OCI-LY1 (cell line): ENCODE data around the gene OR9A2.
"Not testable (repeated sequence)": the region's sequence is repeated elsewhere in the genome, so short reads cannot be mapped to it uniquely, and the experiment has no call there.

Source experiments
- H2AFZ ChIP-seq: fragments of 200-600 bp; sonication (generic), shearing (Covaris generic); 2 replicates; pipeline ENCODE4 v1.6.0; 2014; ENCODE audit warnings: antibody characterized with exemption, mild to moderate bottlenecking, low read length
- H3F3A ChIP-seq: fragments of 200-600 bp; sonication (generic), shearing (Covaris generic); 2 replicates; pipeline ENCODE4 v1.6.0; 2014; ENCODE audit warnings: mild to moderate bottlenecking, antibody characterized with exemption, low read length, moderate library complexity; ENCODE audit not compliant: insufficient read depth
- H3K27ac ChIP-seq: fragments of 200-600 bp; sonication (generic); 2 replicates; pipeline ENCODE4 v1.5.1; 2014; ENCODE audit warnings: low read length, mixed run types, mild to moderate bottlenecking, low read depth; ENCODE audit not compliant: poor library complexity, severe bottlenecking
- H3K27me3 ChIP-seq: fragments of 200-600 bp; sonication (generic); 2 replicates; pipeline ENCODE4 v1.6.0; 2014; ENCODE audit warnings: antibody characterized with exemption, mild to moderate bottlenecking, low read length, moderate library complexity; ENCODE audit not compliant: insufficient read depth
- H3K36me3 ChIP-seq: fragments of 200-600 bp; sonication (generic); 2 replicates; pipeline ENCODE4 v1.6.1; 2014; ENCODE audit warnings: mild to moderate bottlenecking, antibody characterized with exemption, low read length, moderate library complexity, mixed read lengths; ENCODE audit not compliant: insufficient read depth
- H3K4me1 ChIP-seq: fragments of 200-600 bp; sonication (generic); 2 replicates; pipeline ENCODE4 v1.5.1; 2014; ENCODE audit warnings: mild to moderate bottlenecking, low read length, moderate library complexity; ENCODE audit not compliant: insufficient read depth, severe bottlenecking
- H3K4me2 ChIP-seq: fragments of 200-600 bp; sonication (generic), shearing (Covaris generic); 2 replicates; pipeline ENCODE4 v1.6.1; 2014; ENCODE audit warnings: low read length
- H3K4me3 ChIP-seq: fragments of 200-600 bp; sonication (generic); 2 replicates; pipeline ENCODE4 v1.5.1; 2014; ENCODE audit warnings: low read length, low read depth, mild to moderate bottlenecking, mixed read lengths; ENCODE audit not compliant: poor library complexity, severe bottlenecking
- H3K79me2 ChIP-seq: fragments of 200-600 bp; shearing (Covaris generic); 2 replicates; pipeline ENCODE4 v1.6.1; 2016; ENCODE audit warnings: mixed run types, low read length, mixed read lengths; ENCODE audit not compliant: insufficient read depth
- H3K9ac ChIP-seq: fragments of 200-600 bp; sonication (generic), shearing (Covaris generic); 2 replicates; pipeline ENCODE4 v1.6.1; 2014; ENCODE audit warnings: mild to moderate bottlenecking, low read length, mixed read lengths
- H3K9me2 ChIP-seq: fragments of 200-600 bp; sonication (generic), shearing (Covaris generic); 2 replicates; pipeline ENCODE4 v1.6.1; 2014; ENCODE audit warnings: low read depth, mild to moderate bottlenecking, low read length, mixed read lengths
- H3K9me3 ChIP-seq: fragments of 200-600 bp; shearing (Covaris generic); 2 replicates; pipeline ENCODE4 v1.6.1; 2014; ENCODE audit warnings: low read length, mixed read lengths
- H4K20me1 ChIP-seq: fragments of 200-600 bp; sonication (generic), shearing (Covaris generic); 2 replicates; pipeline ENCODE4 v1.6.0; 2016; ENCODE audit warnings: mild to moderate bottlenecking, low read length; ENCODE audit not compliant: insufficient read depth
- CTCF ChIP-seq: fragments of 200-600 bp; sonication (generic), shearing (Covaris generic); IDR thresholded peaks from 2 replicates; pipeline ENCODE4 v1.5.1; 2017; ENCODE audit warnings: mild to moderate bottlenecking, antibody characterized with exemption, low read length, moderate library complexity, mixed read lengths
- EZH2 ChIP-seq: fragments of 200-600 bp; sonication (generic), shearing (Covaris generic); IDR thresholded peaks from 2 replicates; pipeline ENCODE4 v1.8.0; 2017; ENCODE audit warnings: borderline replicate concordance, mixed run types, mild to moderate bottlenecking, antibody characterized with exemption, low read length, moderate library complexity, mixed read lengths

OR9A2 gene

GRCh38 chr7:142984297-142984696, 42.6 kb downstream of the OR9A2 start:
- Histone ChIP-seq H3K4me1 (no peaks in the 10 kb centered on the region), H3K4me3 (no peak overlapping the region), H3K27me3 (no peaks in the 10 kb centered on the region), H3F3A (no peaks in the 10 kb centered on the region), H3K9ac (no peak overlapping the region), H4K20me1 (no peaks in the 10 kb centered on the region), H3K9me3 (no peaks in the 10 kb centered on the region), H3K27ac (no peak overlapping the region), H3K79me2 (no peaks in the 10 kb centered on the region), H3K4me2 (no peak overlapping the region), H3K9me2 (no peaks in the 10 kb centered on the region), H2AFZ (no peak overlapping the region), H3K36me3 (no peaks in the 10 kb centered on the region)
- TF ChIP-seq EZH2 (no peak), CTCF (no peak)

- Histone ChIP-seq H3K9me2 (no peaks in the 10 kb centered on the region), H2AFZ (no peak overlapping the region), H3K27ac (no peak overlapping the region), H3K4me2 (no peak overlapping the region), H3K36me3 (no peaks in the 10 kb centered on the region), H3K9ac (no peak overlapping the region), H3K27me3 (no peaks in the 10 kb centered on the region), H3K79me2 (no peaks in the 10 kb centered on the region), H3K4me3 (no peak overlapping the region), H4K20me1 (no peaks in the 10 kb centered on the region), H3K4me1 (no peaks in the 10 kb centered on the region), H3K9me3 (no peaks in the 10 kb centered on the region), H3F3A (no peaks in the 10 kb centered on the region)
- TF ChIP-seq CTCF = no peak
- TF ChIP-seq EZH2 = no peak
Observed at GRCh38 chr7:142983825-142984224, 43.1 kb downstream of the OR9A2 start.

GRCh38 chr7:142978402-142978801, 48.5 kb downstream of the OR9A2 start:
- H3K9me3 ChIP-seq, H4K20me1 ChIP-seq, H3K9ac ChIP-seq, H3K4me1 ChIP-seq, H2AFZ ChIP-seq, H3K27ac ChIP-seq, H3K79me2 ChIP-seq, H3K36me3 ChIP-seq, H3K4me2 ChIP-seq, H3F3A ChIP-seq, H3K4me3 ChIP-seq, H3K27me3 ChIP-seq, H3K9me2 ChIP-seq: not testable (repeated sequence)
